HCT116 (cell line): ENCODE measurements around the gene TMTC1. TPM values are rescaled to one million over a fixed set of nuclear protein-coding genes. Genes with fewer than 3 reads are reported as not detected.

Source experiments
- ATAC-seq: fragments of 200-7000 bp; cut with Tn5 transposase; 2 replicates; pipeline ENCODE4 v1.9.1; 2020; ENCODE audit warnings: mild to moderate bottlenecking, moderate library complexity
- BruUV-seq: library from RNA; stranded (reverse); fragments of 400-500 nt; replicated peaks from 2 replicates; lab custom pipeline; 2021; lab: Mats Ljungman, UMichigan
- CTCF ChIA-PET: fragments of 300-600 bp; sonication (Branson Sonifier 250); formaldehyde crosslinking; loops from one replicate; lab custom pipeline; 2021; ENCODE audit warnings: antibody characterized with exemption; lab: Charles Lee
- POLR2A ChIA-PET: fragments of 300-600, 350-600 bp; sonication (Branson Sonifier 250); formaldehyde crosslinking; loops from one replicate; lab custom pipeline; 2021; ENCODE audit warnings: antibody characterized with exemption; lab: Charles Lee
- RAD21 ChIA-PET, 2 experiments: fragments of 300-600 bp; sonication (Branson Sonifier 250); formaldehyde crosslinking; loops; one replicate each; lab custom pipeline; 2023; ENCODE audit warnings: low total read pairs in 2 of 2; ENCODE audit not compliant: uncharacterized antibody in 2 of 2, unreplicated experiment in 2 of 2, low non-redundant PET in 1 of 2; lab: Charles Lee
- DNase-seq: peaks from one replicate; pipeline ENCODE4 v3.0.0-alpha.2; 2010; ENCODE audit warnings: low read depth, low spot score
- H2AFZ ChIP-seq: fragments of 200-600 bp; shearing (Covaris generic), sonication (generic); 2 replicates; pipeline ENCODE4 v1.6.1; 2017; ENCODE audit warnings: low read depth, mixed run types, mixed read lengths, antibody characterized with exemption, low read length; ENCODE audit not compliant: poor library complexity, severe bottlenecking
- H3K27ac ChIP-seq: 2 replicates; pipeline ENCODE4 v1.5.1; 2012; ENCODE audit warnings: low read depth, low read length
- H3K27me3 ChIP-seq: fragments of 200-600 bp; sonication (generic); 2 replicates; pipeline ENCODE4 v1.6.1; 2016; ENCODE audit warnings: mixed run types, low read length, mixed read lengths; ENCODE audit not compliant: insufficient read depth
- H3K36me3 ChIP-seq, 2 experiments: fragments of 200-500 bp in 1 of 2; fragments of 200-600 bp in 1 of 2; sonication (Bioruptor generic) in 1 of 2; sonication (generic) in 1 of 2; 2 replicates each; pipeline versions ENCODE4 v1.5.1 to v1.6.1; 2014 to 2016; ENCODE audit warnings: low read length in 2 of 2, inconsistent platforms in 1 of 2, mixed read lengths in 1 of 2, mixed run types in 1 of 2; ENCODE audit not compliant: insufficient read depth in 2 of 2, control insufficient read depth in 1 of 2
- H3K4me1 ChIP-seq, 2 experiments: fragments of 200-600 bp in 1 of 2; sonication (generic) in 1 of 2; 2 replicates each; pipeline versions ENCODE4 v1.5.1 to v1.6.1; 2012 to 2017; ENCODE audit warnings: low read length in 2 of 2, inconsistent platforms in 1 of 2, mild to moderate bottlenecking in 1 of 2, mixed read lengths in 1 of 2, mixed run types in 1 of 2, moderate library complexity in 1 of 2; ENCODE audit not compliant: insufficient read depth in 2 of 2, control insufficient read depth in 1 of 2
- H3K4me2 ChIP-seq: fragments of 200-600 bp; sonication (generic); 2 replicates; pipeline ENCODE4 v1.6.1; 2017; ENCODE audit warnings: mixed run types, low read length, mixed read lengths
- H3K4me3 ChIP-seq, 2 experiments: fragments of 200-600 bp in 1 of 2; sonication (generic) in 1 of 2; replicated peaks in 1 of 2; 2 replicates each; pipeline ENCODE4 v1.5.1; 2011 to 2016; ENCODE audit warnings: low read length in 2 of 2, control low read depth in 1 of 2, low read depth in 1 of 2, mild to moderate bottlenecking in 1 of 2, mixed read lengths in 1 of 2, mixed run types in 1 of 2
- H3K79me2 ChIP-seq: fragments of 200-600 bp; sonication (generic); 2 replicates; pipeline ENCODE4 v1.6.1; 2017; ENCODE audit warnings: mild to moderate bottlenecking, mixed run types, low read length, moderate library complexity, mixed read lengths; ENCODE audit not compliant: insufficient read depth
- H3K9ac ChIP-seq: fragments of 200-600 bp; sonication (generic); 2 replicates; pipeline ENCODE4 v1.6.1; 2016; ENCODE audit warnings: low read length, mixed read lengths
- H3K9me2 ChIP-seq: fragments of 200-600 bp; sonication (generic), shearing (Covaris generic); 2 replicates; pipeline ENCODE4 v1.6.1; 2017; ENCODE audit warnings: mixed run types, mild to moderate bottlenecking, moderate library complexity; ENCODE audit not compliant: insufficient read depth
- H3K9me3 ChIP-seq, 2 experiments: fragments of 200-500 bp in 1 of 2; fragments of 200-600 bp in 1 of 2; sonication (Bioruptor generic) in 1 of 2; sonication (generic) in 1 of 2; 2 replicates each; pipeline ENCODE4 v1.6.1; 2014 to 2017; ENCODE audit warnings: low read length in 2 of 2, mixed read lengths in 2 of 2, inconsistent platforms in 1 of 2, low read depth in 1 of 2, mild to moderate bottlenecking in 1 of 2, mixed run types in 1 of 2, moderate library complexity in 1 of 2; ENCODE audit not compliant: control insufficient read depth in 1 of 2, insufficient read depth in 1 of 2
- H4K20me1 ChIP-seq: fragments of 200-600 bp; sonication (generic), shearing (Covaris generic); 2 replicates; pipeline ENCODE4 v1.6.1; 2017; ENCODE audit warnings: mixed run types, mild to moderate bottlenecking, moderate library complexity; ENCODE audit not compliant: insufficient read depth
- ATF3 ChIP-seq: IDR thresholded peaks from 2 replicates; pipeline ENCODE4 v1.6.1; 2012
- CBX3 ChIP-seq: IDR thresholded peaks from 2 replicates; pipeline ENCODE4 v1.6.1; 2012; ENCODE audit warnings: low read depth
- CEBPB ChIP-seq: IDR thresholded peaks from 2 replicates; pipeline ENCODE4 v1.6.1; 2012; ENCODE audit warnings: low read depth
- CTCF ChIP-seq, 3 experiments: fragments of 200-600 bp in 1 of 3; sonication (generic) in 1 of 3; IDR thresholded peaks in 2 of 3; conservative IDR thresholded peaks in 1 of 3; 2 replicates each; pipeline ENCODE4 v1.5.1; 2012 to 2017; ENCODE audit warnings: low read depth in 2 of 3, low read length in 2 of 3, antibody characterized with exemption in 1 of 3, borderline replicate concordance in 1 of 3, control low read depth in 1 of 3, mild to moderate bottlenecking in 1 of 3, mixed read lengths in 1 of 3, mixed run types in 1 of 3, moderate library complexity in 1 of 3; ENCODE audit not compliant: insufficient read depth in 1 of 3
- EGR1 ChIP-seq: IDR thresholded peaks from 2 replicates; pipeline ENCODE4 v1.6.1; 2012; ENCODE audit warnings: low read depth
- ELF1 ChIP-seq: IDR thresholded peaks from 2 replicates; pipeline ENCODE4 v1.6.1; 2012; ENCODE audit warnings: low read depth, borderline replicate concordance
- EZH2 ChIP-seq: fragments of 200-600 bp; sonication (generic); IDR thresholded peaks from 2 replicates; pipeline ENCODE4 v1.6.1; 2017; ENCODE audit warnings: antibody characterized with exemption, mixed run types
- EZH2phosphoT487 ChIP-seq: fragments of 200-600 bp; IDR thresholded peaks from 2 replicates; pipeline ENCODE4 v1.6.1; 2018; ENCODE audit warnings: antibody characterized with exemption, borderline replicate concordance
- FOSL1 ChIP-seq: IDR thresholded peaks from 2 replicates; pipeline ENCODE4 v1.6.1; 2012; ENCODE audit warnings: low read depth
- MAX ChIP-seq: IDR thresholded peaks from 2 replicates; pipeline ENCODE4 v1.6.1; 2012
- POLR2A ChIP-seq: IDR thresholded peaks from 2 replicates; pipeline ENCODE4 v1.7.0; 2011; ENCODE audit warnings: borderline replicate concordance; ENCODE audit not compliant: insufficient read depth, insufficient read length; ENCODE audit errors: extremely low read depth
- POLR2AphosphoS5 ChIP-seq: IDR thresholded peaks from 2 replicates; pipeline ENCODE4 v1.6.1; 2011; ENCODE audit warnings: mild to moderate bottlenecking, low read depth, low read length, moderate library complexity
- RAD21 ChIP-seq: IDR thresholded peaks from 2 replicates; pipeline ENCODE4 v1.6.1; 2012; ENCODE audit warnings: low read depth, mild to moderate bottlenecking
- SIN3A ChIP-seq: IDR thresholded peaks from 2 replicates; pipeline ENCODE4 v1.6.1; 2012; ENCODE audit warnings: low read depth
- SP1 ChIP-seq: IDR thresholded peaks from 2 replicates; pipeline ENCODE4 v1.6.1; 2012; ENCODE audit warnings: low read depth
- SRF ChIP-seq: IDR thresholded peaks from 2 replicates; pipeline ENCODE4 v1.6.1; 2012; ENCODE audit warnings: low read depth
- TCF7L2 ChIP-seq: IDR thresholded peaks from 2 replicates; pipeline ENCODE4 v1.7.0; 2011; ENCODE audit warnings: borderline replicate concordance, inconsistent platforms; ENCODE audit not compliant: insufficient read depth, insufficient read length; ENCODE audit errors: extremely low read depth
- YY1 ChIP-seq: IDR thresholded peaks from 2 replicates; pipeline ENCODE4 v1.6.1; 2011; ENCODE audit warnings: low read length, low read depth, moderate library complexity, mild to moderate bottlenecking; ENCODE audit not compliant: insufficient replicate concordance; ENCODE audit errors: extremely low read depth
- ZBTB33 ChIP-seq: IDR thresholded peaks from 2 replicates; pipeline ENCODE4 v1.6.1; 2011; ENCODE audit warnings: mild to moderate bottlenecking, low read length, moderate library complexity; ENCODE audit not compliant: insufficient replicate concordance; ENCODE audit errors: extremely low read depth
- ZFX ChIP-seq: fragments of 450-650 bp; IDR thresholded peaks from 2 replicates; pipeline ENCODE4 v1.6.1; 2017
- intact Hi-C: fragments of 100-400 bp; cut with micrococcal nuclease; formaldehyde crosslinking; loops from 2 replicates; pipeline ENCODE4 v1.10.0; 2022
- total RNA-seq: library from RNA; stranded (reverse); gene quantifications from one replicate; pipeline ENCODE4 v1.2.1, GENCODE V29; 2021; ENCODE audit not compliant: unreplicated experiment

TMTC1 gene
- total RNA-seq, 1 experiment from 2014 or later, result 2.0 TPM

- no peak overlapping the region for H2AFZ ChIP-seq
- DNase-seq, result no peak
- no peak overlapping the region for H3K4me2 ChIP-seq
- no peaks in the 10 kb centered on the region for H3K4me1 ChIP-seq
- H3K9me2 ChIP-seq, result no peaks in the 10 kb centered on the region
- no peak for ATAC-seq
- no peak overlapping the region for H3K27ac ChIP-seq
- H3K79me2 ChIP-seq, result no peaks in the 10 kb centered on the region
- no peaks in the 10 kb centered on the region for H3K36me3 ChIP-seq
- CTCF ChIA-PET, result no interaction called here
- no TSS peak for BruUV-seq
- TF ChIP-seq YY1, result no peak
- no peak for TF ChIP-seq TCF7L2
- TF ChIP-seq ZFX, result no peak
- no peak for TF ChIP-seq ATF3
- TF ChIP-seq POLR2AphosphoS5, result no peak
- no peak for TF ChIP-seq ELF1
- no peak for TF ChIP-seq FOSL1
- TF ChIP-seq EZH2, result no peak
- TF ChIP-seq SIN3A, result no peak
- TF ChIP-seq CEBPB, result no peak
- TF ChIP-seq POLR2A, result no peak
- no peak for TF ChIP-seq RAD21
- no peak for TF ChIP-seq CTCF (IDR thresholded peaks at IDR 0.05 in 2 of 3, conservative IDR thresholded peaks at IDR 0.05 in 1 of 3; ENCODE audit: borderline replicate concordance in 1 of 3, insufficient read depth in 1 of 3, low read depth in 2 of 3, low read length in 2 of 3)
- TF ChIP-seq SP1, result no peak
- no peak for TF ChIP-seq EGR1
- no peak for TF ChIP-seq MAX
- no peak for TF ChIP-seq EZH2phosphoT487
- TF ChIP-seq CBX3, result no peak
- no peak for TF ChIP-seq SRF
- TF ChIP-seq ZBTB33, result no peak
- TF ChIP-seq, all 23 proteins: peak for 0
- H3K9me3 ChIP-seq, result no peaks in the 10 kb centered on the region
- no peak overlapping the region for H3K4me3 ChIP-seq
- H3K27me3 ChIP-seq, result no peaks in the 10 kb centered on the region
- ChIA-PET RAD21 (no interaction called here), POLR2A (no interaction called here)
- no peak overlapping the region for H3K9ac ChIP-seq
- intact Hi-C loops, result no loop called here
- no peaks in the 10 kb centered on the region for H4K20me1 ChIP-seq
Measured at GRCh38 chr12:29566441-29566840, 217.3 kb downstream of the TMTC1 start.
